A549 (cell line): ENCODE measurements around the gene TP53BP2.

Experiments used
- CBX8 ChIP-seq: fragments of 200-600 bp; sonication (generic); IDR thresholded peaks from 2 replicates; pipeline ENCODE4 v1.6.1; 2016
- CEBPB ChIP-seq, 2 experiments: fragments of >200 bp in 1 of 2; sonication (Bioruptor Twin) in 1 of 2; formaldehyde crosslinking in 1 of 2; IDR thresholded peaks; 2 replicates each; pipeline ENCODE4 v1.6.1; 2012 to 2016
- CTCF ChIP-seq: fragments of >200 bp; sonication (Bioruptor Twin); formaldehyde crosslinking; IDR thresholded peaks from 3 replicates; pipeline ENCODE4 v1.5.1; 2016
- EP300 ChIP-seq, 2 experiments: fragments of >200 bp; sonication (Bioruptor Twin); formaldehyde crosslinking; IDR thresholded peaks; 2 replicates in 1 of 2; 3 replicates in 1 of 2; pipeline ENCODE4 v1.6.1; 2016 to 2017
- FOSL2 ChIP-seq, 2 experiments: fragments of 450-650 bp in 1 of 2; fragments of >200 bp in 1 of 2; sonication (Bioruptor Twin) in 1 of 2; formaldehyde crosslinking; IDR thresholded peaks; 2 replicates each; pipeline versions ENCODE4 v1.5.0 to v1.6.1; 2016 to 2020; ENCODE audit warnings: mild to moderate bottlenecking in 1 of 2, moderate library complexity in 1 of 2
- JUNB ChIP-seq: fragments of >200 bp; sonication (Bioruptor Twin); formaldehyde crosslinking; IDR thresholded peaks from 2 replicates; pipeline ENCODE4 v1.6.1; 2016
- NPAS2 ChIP-seq: fragments of 250-450 bp; sonication (Bioruptor Pico); IDR thresholded peaks from 2 replicates; pipeline ENCODE4 v1.8.0; 2022; ENCODE audit warnings: mild to moderate bottlenecking, moderate library complexity, borderline replicate concordance
- PHF8 ChIP-seq: fragments of 200-600 bp; sonication (generic); IDR thresholded peaks from 2 replicates; pipeline ENCODE4 v1.6.1; 2016; ENCODE audit warnings: low read depth, mild to moderate bottlenecking, antibody characterized with exemption, moderate library complexity, borderline replicate concordance
- POLR2A ChIP-seq: IDR thresholded peaks from 2 replicates; pipeline ENCODE4 v1.6.1; 2012; ENCODE audit warnings: mild to moderate bottlenecking, low read length
- REST ChIP-seq: fragments of 200-600 bp; sonication (generic); IDR thresholded peaks from 2 replicates; pipeline ENCODE4 v1.6.1; 2016; ENCODE audit warnings: antibody characterized with exemption, mild to moderate bottlenecking, moderate library complexity
- RFX5 ChIP-seq: fragments of 450-650 bp; IDR thresholded peaks from 2 replicates; pipeline ENCODE4 v1.7.1; 2014; ENCODE audit warnings: antibody characterized with exemption, mild to moderate bottlenecking, moderate library complexity
- SMC3 ChIP-seq: fragments of >200 bp; sonication (Bioruptor Twin); formaldehyde crosslinking; IDR thresholded peaks from 3 replicates; pipeline ENCODE4 v1.6.1; 2018; ENCODE audit warnings: inconsistent platforms
- TF ChIP-seq, protein P1 (sequence below): fragments of >200 bp; sonication (Bioruptor Twin); formaldehyde crosslinking; IDR thresholded peaks from 3 replicates; pipeline ENCODE4 v1.6.1; 2016
- TF ChIP-seq, protein P2 (sequence below): fragments of 150-350 bp; IDR thresholded peaks from 2 replicates; pipeline ENCODE4 v1.6.1; 2014; ENCODE audit warnings: low read depth, mild to moderate bottlenecking, low read length

- no peak for TF ChIP-seq POLR2A
- TF ChIP-seq REST = no peak
- TF ChIP-seq CTCF = no peak
- TF ChIP-seq SMC3 = no peak
- no peak for TF ChIP-seq CEBPB (IDR thresholded peaks at IDR 0.05)
- TF ChIP-seq JUNB = no peak
- TF ChIP-seq, protein P1, sequence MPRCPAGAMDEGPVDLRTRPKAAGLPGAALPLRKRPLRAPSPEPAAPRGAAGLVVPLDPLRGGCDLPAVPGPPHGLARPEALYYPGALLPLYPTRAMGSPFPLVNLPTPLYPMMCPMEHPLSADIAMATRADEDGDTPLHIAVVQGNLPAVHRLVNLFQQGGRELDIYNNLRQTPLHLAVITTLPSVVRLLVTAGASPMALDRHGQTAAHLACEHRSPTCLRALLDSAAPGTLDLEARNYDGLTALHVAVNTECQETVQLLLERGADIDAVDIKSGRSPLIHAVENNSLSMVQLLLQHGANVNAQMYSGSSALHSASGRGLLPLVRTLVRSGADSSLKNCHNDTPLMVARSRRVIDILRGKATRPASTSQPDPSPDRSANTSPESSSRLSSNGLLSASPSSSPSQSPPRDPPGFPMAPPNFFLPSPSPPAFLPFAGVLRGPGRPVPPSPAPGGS = no peak
- no peak for TF ChIP-seq PHF8
- TF ChIP-seq, protein P2, sequence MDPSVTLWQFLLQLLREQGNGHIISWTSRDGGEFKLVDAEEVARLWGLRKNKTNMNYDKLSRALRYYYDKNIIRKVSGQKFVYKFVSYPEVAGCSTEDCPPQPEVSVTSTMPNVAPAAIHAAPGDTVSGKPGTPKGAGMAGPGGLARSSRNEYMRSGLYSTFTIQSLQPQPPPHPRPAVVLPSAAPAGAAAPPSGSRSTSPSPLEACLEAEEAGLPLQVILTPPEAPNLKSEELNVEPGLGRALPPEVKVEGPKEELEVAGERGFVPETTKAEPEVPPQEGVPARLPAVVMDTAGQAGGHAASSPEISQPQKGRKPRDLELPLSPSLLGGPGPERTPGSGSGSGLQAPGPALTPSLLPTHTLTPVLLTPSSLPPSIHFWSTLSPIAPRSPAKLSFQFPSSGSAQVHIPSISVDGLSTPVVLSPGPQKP = no peak
- TF ChIP-seq EP300 (IDR thresholded peaks at IDR 0.05) = no peak
- no peak for TF ChIP-seq CBX8
- TF ChIP-seq RFX5 = no peak
- TF ChIP-seq FOSL2 (IDR thresholded peaks at IDR 0.05) = no peak
- no peak for TF ChIP-seq FOSL2 (CRISPR knock-in tag; IDR thresholded peaks at IDR 0.05)
- TF ChIP-seq NPAS2 = no peak
Measured at GRCh38 chr1:223878598-223879325, 33.0 kb upstream of the TP53BP2 start.
